Activated CD4-positive, CD25-positive, alpha-beta regulatory T cell treated with anti-CD3 and anti-CD28 coated beads, Interleukin-2, amount 50 U/mL, for 72 hours (primary cell): Measurements from ENCODE around the gene TBC1D22A.

Experiments
- DNase-seq: peaks from one replicate; pipeline ENCODE4 v3.0.0; 2021

Gene TBC1D22A

DNA sequence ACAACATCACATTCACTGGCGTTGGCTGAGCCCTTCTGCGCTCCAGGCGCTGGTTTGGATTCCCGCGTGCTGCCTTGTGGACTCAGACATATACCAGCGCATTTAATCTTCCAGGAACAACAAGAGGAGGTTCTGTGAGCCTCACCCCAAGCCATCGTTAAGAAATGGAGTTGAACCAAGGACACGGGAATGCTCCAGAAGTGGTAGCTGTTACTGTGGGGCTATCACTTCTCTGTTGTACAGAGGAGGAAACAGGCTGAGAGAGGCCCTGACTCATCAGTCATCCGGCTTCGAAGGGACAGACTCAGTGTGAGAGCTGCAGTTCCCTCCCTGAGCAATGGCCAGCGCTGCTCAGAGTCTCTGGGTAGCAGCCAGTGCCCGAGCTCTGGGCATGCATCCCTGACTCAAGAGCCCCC, 291.3 kb downstream of the TBC1D22A start:
- DNase-seq: no peak

DNA sequence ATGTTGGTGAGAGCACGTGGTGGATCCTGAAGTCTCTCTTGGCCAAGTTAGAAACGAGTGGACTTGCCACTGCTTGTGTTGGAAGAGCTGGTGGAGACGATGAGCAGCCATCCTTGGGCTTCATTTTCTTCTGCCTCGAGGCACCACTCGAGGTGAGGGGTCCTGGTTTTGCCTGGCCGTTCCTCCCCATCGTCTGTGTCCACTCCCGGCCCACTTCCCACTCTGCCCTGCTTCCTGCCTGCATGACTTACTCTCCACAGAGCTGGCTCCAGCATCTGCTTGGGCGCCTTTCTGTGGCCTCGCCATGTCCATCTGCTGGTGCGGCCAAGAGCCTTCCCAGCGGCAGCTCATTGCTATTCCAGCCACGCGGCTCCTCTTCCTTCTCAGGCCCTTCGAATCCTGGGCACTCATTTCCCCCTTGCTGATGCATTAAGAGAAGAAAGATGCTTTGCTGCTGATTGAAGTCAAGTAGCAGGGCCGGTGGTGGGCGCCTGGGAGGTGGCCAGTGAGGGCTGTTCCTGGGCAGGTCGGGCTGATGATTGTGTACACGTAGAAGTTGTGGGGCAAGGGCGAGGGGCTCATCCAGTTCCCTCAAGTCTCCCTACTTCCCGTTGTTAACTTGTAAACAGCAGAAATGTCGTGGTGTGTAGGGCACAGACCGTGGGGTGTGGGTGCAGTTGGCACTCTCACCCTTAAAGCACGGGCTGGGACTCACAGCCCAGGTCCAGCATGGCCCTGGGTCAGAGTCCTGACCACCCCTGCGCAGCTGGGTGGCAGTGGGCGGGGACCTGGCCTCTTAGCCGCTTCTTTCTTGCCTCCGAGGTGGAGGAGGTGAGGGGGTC, 292.0 kb downstream of the TBC1D22A start:
- DNase-seq: no peak

GRCh38 chr22:47055073-47055355, 292.6 kb downstream of the TBC1D22A start:
- DNase-seq: no peak

GRCh38 chr22:47055461-47055860, 293.0 kb downstream of the TBC1D22A start:
- DNase-seq: no peak

DNA sequence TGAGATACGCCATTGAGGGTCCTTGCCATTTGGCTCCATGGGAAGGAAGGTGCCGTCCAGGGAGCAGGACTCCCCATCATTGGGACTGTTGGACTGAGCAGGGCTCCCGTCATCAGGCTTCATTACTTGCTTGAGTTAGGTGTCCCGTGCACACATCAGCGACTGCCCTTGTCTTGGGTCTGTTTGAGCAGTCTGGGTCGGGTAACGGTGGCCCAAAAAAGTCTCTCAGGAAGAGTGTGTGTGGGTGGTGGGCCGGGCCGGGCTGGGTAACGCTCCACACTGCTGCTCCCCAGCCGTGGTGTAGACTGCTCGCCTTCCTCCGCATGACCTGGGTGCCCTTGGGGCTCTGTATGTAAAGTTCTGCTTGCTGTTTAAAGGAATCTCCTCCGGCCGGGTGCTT, 293.5 kb downstream of the TBC1D22A start:
- DNase-seq: no peak

DNA sequence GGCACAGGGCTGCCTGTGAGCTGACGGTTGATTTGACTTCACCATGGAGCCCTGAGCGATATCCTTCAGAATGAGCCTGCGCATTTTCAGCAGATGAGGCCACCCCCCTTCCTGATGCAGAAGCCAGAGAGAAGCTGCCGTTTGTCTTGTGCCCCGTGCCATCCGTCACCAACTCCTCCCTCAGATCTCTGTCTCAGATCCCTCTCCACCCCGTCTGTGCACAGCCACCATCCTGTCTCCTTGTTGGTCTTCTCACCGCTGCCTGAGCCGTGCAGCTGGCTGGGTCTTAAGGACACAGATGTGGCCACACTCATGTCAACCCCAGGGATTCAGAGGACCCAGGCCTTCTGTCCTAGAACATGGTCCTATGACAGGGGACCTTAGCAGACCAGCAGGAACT, 293.9 kb downstream of the TBC1D22A start:
- DNase-seq: no peak

GRCh38 chr22:47056776-47057470, 294.5 kb downstream of the TBC1D22A start:
- DNase-seq: no peak

DNA sequence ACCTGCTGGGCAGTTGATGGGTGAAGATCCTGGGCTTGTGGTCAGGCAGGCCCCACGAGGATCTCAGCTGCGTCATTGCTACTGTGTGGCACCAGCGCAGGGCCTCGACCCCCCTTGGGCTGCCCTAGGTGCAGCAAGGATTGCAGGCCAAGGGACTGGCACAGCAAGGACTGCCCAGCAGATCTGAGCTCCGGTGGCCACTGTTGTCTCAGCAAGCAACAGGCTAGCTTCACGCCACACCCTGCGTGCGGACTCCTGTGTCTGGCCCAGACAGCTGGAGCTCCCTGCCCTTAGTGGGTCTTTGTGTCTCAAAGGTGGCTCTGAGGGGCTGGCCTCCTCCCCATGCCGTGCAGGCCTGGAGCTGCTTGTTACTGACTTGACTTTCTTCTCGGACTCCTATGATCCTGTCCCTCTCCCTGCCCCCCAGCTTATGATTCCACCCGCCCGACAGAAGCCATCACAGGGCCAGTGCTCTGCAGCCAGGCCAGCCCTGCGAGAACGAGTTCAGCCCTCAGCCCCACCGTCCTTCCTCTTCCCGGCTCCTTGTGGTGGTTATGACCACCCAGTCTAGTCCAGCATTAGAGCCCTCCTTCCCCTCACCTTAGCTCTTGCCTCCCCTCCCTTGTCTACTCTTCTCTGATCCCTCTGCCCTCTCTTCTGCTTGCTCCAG, 295.6 kb downstream of the TBC1D22A start:
- no peak for DNase-seq

DNA sequence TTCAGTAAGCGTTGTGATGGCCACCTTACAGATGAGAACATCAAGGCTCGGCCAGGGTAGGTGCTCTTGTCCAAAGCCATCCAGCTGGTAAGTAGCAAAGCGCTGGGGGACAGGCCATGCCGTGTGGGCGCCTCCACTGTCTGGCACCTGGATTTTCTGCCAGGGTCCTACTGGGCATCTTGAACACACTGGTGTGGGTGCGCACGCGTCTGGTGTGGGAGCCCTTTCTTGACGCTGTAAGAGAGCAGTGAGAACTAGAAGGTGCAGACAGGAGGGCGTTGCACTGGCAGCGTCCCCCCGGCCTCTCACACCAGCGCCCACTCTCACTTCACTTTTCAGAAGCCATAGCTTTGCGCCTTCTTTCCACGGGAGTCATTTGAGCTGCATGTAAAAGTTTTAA, 296.6 kb downstream of the TBC1D22A start:
- DNase-seq: no peak

GRCh38 chr22:47059701-47060161, 297.3 kb downstream of the TBC1D22A start:
- no peak for DNase-seq

GRCh38 chr22:47060718-47061117, 298.3 kb downstream of the TBC1D22A start:
- no peak for DNase-seq

DNA sequence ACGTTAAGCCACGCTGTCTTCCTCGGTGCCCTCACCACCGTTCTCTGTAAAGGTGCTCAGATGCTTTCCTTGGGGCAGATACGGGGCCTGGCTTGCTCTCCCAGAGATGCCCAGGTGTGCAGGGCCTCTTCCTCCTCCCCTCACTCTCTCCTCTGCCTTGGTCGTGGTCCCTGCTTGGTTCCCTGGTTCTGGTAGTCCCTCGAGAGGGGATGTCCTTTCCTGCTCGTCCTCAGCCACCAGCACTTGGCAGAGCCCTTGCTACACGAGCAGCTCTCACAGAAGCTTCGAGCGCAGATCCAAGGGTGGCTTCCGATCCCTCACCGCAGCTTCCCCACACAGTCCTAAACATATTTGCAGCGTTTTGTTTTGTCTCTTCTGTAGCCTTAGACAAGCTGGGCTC, 298.8 kb downstream of the TBC1D22A start:
- no peak for DNase-seq

DNA sequence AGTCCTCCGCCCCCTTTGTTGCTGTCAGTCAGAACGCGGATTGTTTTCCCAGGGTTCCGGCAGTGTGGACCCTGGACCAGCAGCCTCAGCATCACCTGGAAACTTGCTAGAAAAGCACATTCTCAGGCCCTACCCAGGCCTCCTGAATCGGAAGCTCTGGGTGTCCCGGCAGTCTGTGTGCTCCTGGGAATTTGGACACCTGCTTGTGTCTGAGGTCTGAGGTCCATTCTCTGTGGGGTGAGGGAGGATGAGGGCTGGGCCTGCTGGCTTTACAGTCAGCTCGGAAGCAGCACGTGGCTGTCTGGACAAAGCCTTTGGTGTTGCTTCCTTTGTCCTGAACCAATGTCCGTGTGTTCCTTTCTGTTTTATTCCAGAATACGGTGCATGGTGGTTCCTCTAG, 299.7 kb downstream of the TBC1D22A start:
- DNase-seq: no peak

DNA sequence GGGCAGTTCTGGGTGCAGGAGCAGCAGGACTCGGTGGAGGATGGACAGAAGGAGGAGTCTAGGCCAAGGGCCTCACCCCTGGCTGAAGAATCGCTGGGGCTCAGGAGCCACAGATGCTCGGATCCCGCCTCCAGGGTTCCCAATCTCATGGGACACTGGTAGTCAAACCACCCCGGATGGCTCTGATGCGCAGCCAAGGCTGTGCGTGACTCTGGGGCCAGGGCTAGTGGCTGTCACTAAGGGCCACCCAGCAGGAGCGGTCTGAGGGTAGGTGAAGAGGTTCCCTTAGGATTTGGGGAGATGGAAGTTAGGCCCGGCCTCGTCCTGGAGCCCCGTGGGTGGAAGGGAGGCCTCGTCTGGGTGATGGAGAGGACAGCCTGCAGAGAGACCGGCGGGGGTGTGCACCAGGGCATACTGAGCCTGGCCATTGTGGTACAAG, 300.6 kb downstream of the TBC1D22A start:
- DNase-seq: no peak

GRCh38 chr22:47063606-47064005, 301.2 kb downstream of the TBC1D22A start:
- no peak for DNase-seq

GRCh38 chr22:47064016-47064415, 301.6 kb downstream of the TBC1D22A start:
- no peak for DNase-seq

GRCh38 chr22:47064416-47064815, 302.0 kb downstream of the TBC1D22A start:
- DNase-seq: no peak

- DNase-seq: no peak
Measured at GRCh38 chr22:47065756-47066615, 303.5 kb downstream of the TBC1D22A start.

GRCh38 chr22:47066616-47066905, 304.1 kb downstream of the TBC1D22A start:
- DNase-seq: no peak

DNA sequence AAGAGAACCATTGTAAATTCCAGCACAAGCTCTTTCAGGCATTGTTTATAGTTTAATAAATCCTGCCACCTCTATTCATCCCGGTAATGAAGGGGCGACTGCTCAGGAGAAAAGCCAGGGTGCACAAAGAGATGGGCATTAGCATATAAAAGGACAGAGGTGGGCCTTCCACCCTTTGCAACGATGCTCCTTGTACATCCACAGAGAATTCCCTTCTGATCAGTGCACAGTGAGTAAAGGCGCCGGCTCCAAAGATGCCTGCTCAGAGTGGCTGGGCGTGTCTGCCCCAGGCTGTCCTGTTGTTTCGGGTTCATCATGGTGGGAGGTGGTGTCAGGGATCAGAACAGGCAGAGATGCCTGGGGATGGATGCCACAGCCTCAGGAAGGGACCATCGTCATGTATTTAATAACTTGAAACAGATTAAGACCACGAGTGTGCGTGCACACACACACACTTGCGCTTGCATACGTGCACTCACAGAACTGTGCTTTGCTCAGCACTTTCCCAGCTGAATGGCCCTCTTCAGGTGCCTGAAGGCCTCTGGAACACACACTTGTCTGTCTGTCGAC, 305.0 kb downstream of the TBC1D22A start:
- DNase-seq: no peak

GRCh38 chr22:47067911-47068625, 305.6 kb downstream of the TBC1D22A start:
- DNase-seq: no peak

DNA sequence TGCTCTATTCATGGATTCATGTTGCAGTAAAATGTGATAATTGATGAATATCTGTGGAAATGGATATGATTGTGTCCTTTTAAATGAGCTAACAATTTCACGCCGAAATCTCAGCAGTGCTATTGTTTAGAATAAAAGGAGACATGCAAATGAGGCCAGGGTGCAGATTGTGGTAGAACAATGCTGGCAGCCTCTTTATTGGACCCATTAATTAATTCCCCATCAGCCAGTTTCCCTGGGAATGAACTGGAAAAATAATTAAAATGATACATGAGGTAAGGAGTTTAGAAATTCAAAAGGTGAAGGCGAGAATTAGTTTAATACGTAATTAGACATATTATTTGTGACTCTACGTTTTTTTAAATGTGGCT, 306.2 kb downstream of the TBC1D22A start:
- DNase-seq: no peak
